ENCODE data around the gene ZNF500.

Gene ZNF500

DNA sequence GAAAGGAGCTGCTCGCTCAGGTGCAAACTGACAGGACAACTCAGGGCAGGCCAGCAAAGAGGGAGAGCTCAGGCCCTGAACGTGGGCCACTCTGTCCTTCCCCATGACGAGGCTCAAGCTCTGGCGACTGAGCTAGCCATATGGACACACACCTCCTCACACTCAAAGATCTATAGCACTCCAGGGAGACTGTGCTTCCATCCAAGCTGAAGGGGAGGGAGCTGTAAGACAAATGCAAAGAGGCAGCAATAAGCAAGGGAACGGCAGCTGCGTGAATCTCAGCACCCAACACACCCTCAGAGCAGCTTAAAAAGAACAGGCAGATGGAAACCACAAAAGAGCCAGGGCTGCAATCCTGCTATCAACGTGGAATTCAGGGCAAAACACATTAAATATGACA lies 60.1 kb downstream of the ZNF500 start:
- no peak overlapping the region for H3K27ac ChIP-seq (ENCODE audit: low read length)
- no peaks in the 10 kb centered on the region for H3K36me3 ChIP-seq (replicated peaks; ENCODE audit: insufficient read depth, low read length)

GRCh38 chr16:4704913-4705312 lies 62.0 kb downstream of the ZNF500 start:
- TF ChIP-seq EZH2phosphoT487 (IDR thresholded peaks at IDR 0.05; ENCODE audit: low read length) (no peak), EZH2 (optimal IDR thresholded peaks at IDR 0.05; ENCODE audit: low read depth, low read length) (no peak), CTCF (IDR thresholded peaks at IDR 0.05; ENCODE audit: low read length) (no peak)
- H3F3A ChIP-seq (ENCODE audit: insufficient read depth, low read length) = no peaks in the 10 kb centered on the region
- H3K4me1 ChIP-seq (ENCODE audit: low read length) = no peaks in the 10 kb centered on the region
- no peak overlapping the region for H3K9ac ChIP-seq (ENCODE audit: low read length)
- no peak overlapping the region for H3K4me2 ChIP-seq (ENCODE audit: low read depth, low read length)
- H3K4me3 ChIP-seq (ENCODE audit: low read length) = no peak overlapping the region
- H3K27me3 ChIP-seq (replicated peaks; ENCODE audit: insufficient read depth, low read length) = no peaks in the 10 kb centered on the region
- no peak overlapping the region for H2AFZ ChIP-seq (ENCODE audit: low read length)
- H3K9me3 ChIP-seq (replicated peaks; ENCODE audit: insufficient read depth, low read length) = no peaks in the 10 kb centered on the region
- no peaks in the 10 kb centered on the region for H3K9me2 ChIP-seq (replicated peaks; ENCODE audit: insufficient read depth, low read length)
- no peak overlapping the region for H3K27ac ChIP-seq (ENCODE audit: low read length)
- DNase-seq = no peak
- H3K79me2 ChIP-seq (ENCODE audit: low read length) = no peaks in the 10 kb centered on the region
- no peaks in the 10 kb centered on the region for H3K36me3 ChIP-seq (replicated peaks; ENCODE audit: insufficient read depth, low read length)
- no peaks in the 10 kb centered on the region for H4K20me1 ChIP-seq (ENCODE audit: insufficient read depth, low read length)

More for the DNA sequence above, 60.1 kb downstream of the ZNF500 start:
- H3K9ac ChIP-seq (ENCODE audit: low read length) = no peak overlapping the region
- no peak for DNase-seq
- H3K4me3 ChIP-seq (ENCODE audit: low read length) = no peak overlapping the region
- no peak overlapping the region for H3K4me2 ChIP-seq (ENCODE audit: low read depth, low read length)
- TF ChIP-seq CTCF (IDR thresholded peaks at IDR 0.05; ENCODE audit: low read length) (no peak), EZH2 (optimal IDR thresholded peaks at IDR 0.05; ENCODE audit: low read depth, low read length) (no peak), EZH2phosphoT487 (IDR thresholded peaks at IDR 0.05; ENCODE audit: low read length) (no peak)
- no peak overlapping the region for H2AFZ ChIP-seq (ENCODE audit: low read length)
- H3K79me2 ChIP-seq (ENCODE audit: low read length) = no peaks in the 10 kb centered on the region
- no peaks in the 10 kb centered on the region for H3K4me1 ChIP-seq (ENCODE audit: low read length)
- no peaks in the 10 kb centered on the region for H3K9me3 ChIP-seq (replicated peaks; ENCODE audit: insufficient read depth, low read length)
- H3K27me3 ChIP-seq (replicated peaks; ENCODE audit: insufficient read depth, low read length) = no peaks in the 10 kb centered on the region
- H3F3A ChIP-seq (ENCODE audit: insufficient read depth, low read length) = no peaks in the 10 kb centered on the region
- H3K9me2 ChIP-seq (replicated peaks; ENCODE audit: insufficient read depth, low read length) = no peaks in the 10 kb centered on the region
- no peaks in the 10 kb centered on the region for H4K20me1 ChIP-seq (ENCODE audit: insufficient read depth, low read length)

GRCh38 chr16:4704491-4704890 lies 62.5 kb downstream of the ZNF500 start:
- Histone ChIP-seq H3K4me1 (ENCODE audit: low read length) (no peaks in the 10 kb centered on the region), H3K27me3 (replicated peaks; ENCODE audit: insufficient read depth, low read length) (no peaks in the 10 kb centered on the region), H3K9me2 (replicated peaks; ENCODE audit: insufficient read depth, low read length) (no peaks in the 10 kb centered on the region), H4K20me1 (ENCODE audit: insufficient read depth, low read length) (no peaks in the 10 kb centered on the region), H3K9ac (ENCODE audit: low read length) (no peak overlapping the region), H3K4me2 (ENCODE audit: low read depth, low read length) (no peak overlapping the region), H3K9me3 (replicated peaks; ENCODE audit: insufficient read depth, low read length) (no peaks in the 10 kb centered on the region), H3K79me2 (ENCODE audit: low read length) (no peaks in the 10 kb centered on the region), H3K4me3 (ENCODE audit: low read length) (no peak overlapping the region), H3F3A (ENCODE audit: insufficient read depth, low read length) (no peaks in the 10 kb centered on the region), H2AFZ (ENCODE audit: low read length) (no peak overlapping the region), H3K36me3 (replicated peaks; ENCODE audit: insufficient read depth, low read length) (no peaks in the 10 kb centered on the region), H3K27ac (ENCODE audit: low read length) (no peak overlapping the region)
- no peak for TF ChIP-seq CTCF (IDR thresholded peaks at IDR 0.05; ENCODE audit: low read length)
- no peak for TF ChIP-seq EZH2 (optimal IDR thresholded peaks at IDR 0.05; ENCODE audit: low read depth, low read length)
- no peak for TF ChIP-seq EZH2phosphoT487 (IDR thresholded peaks at IDR 0.05; ENCODE audit: low read length)
- DNase-seq = no peak

All from MM.1S (cell line).